Aorta (tissue), 5 donors: ENCODE results near the gene FNDC5. TPM values are rescaled to one million over a fixed set of nuclear protein-coding genes. Genes with fewer than 3 reads are reported as not detected.

Source experiments
- ATAC-seq: fragments of 200-7000 bp; cut with Tn5 transposase; one replicate; pipeline ENCODE4 v1.9.1; 2022; ENCODE audit warnings: moderate library complexity; ENCODE audit not compliant: low FRiP score
- DNase-seq, 2 donors: peaks; one replicate each; pipeline ENCODE4 v3.0.0-alpha.2; 2020
- H3K27ac ChIP-seq, 2 donors: one replicate each; pipeline ENCODE4 v1.5.1; 2013; ENCODE audit warnings: low read length in 2 of 2, mild to moderate bottlenecking in 2 of 2, moderate library complexity in 2 of 2, control low read depth in 1 of 2, inconsistent platforms in 1 of 2, low read depth in 1 of 2
- H3K27me3 ChIP-seq, 2 donors: one replicate each; pipeline ENCODE4 v1.6.1; 2013; ENCODE audit warnings: control low read depth in 1 of 2, low read length in 1 of 2, mild to moderate bottlenecking in 1 of 2, moderate library complexity in 1 of 2; ENCODE audit not compliant: insufficient read depth in 2 of 2, control insufficient read depth in 1 of 2
- H3K36me3 ChIP-seq, 2 donors: one replicate each; pipeline ENCODE4 v1.6.1; 2013; ENCODE audit warnings: control low read depth in 1 of 2, low read length in 1 of 2, mild to moderate bottlenecking in 1 of 2; ENCODE audit not compliant: insufficient read depth in 2 of 2, control insufficient read depth in 1 of 2
- H3K4me1 ChIP-seq, 2 donors: one replicate each; pipeline ENCODE4 v1.6.1; 2013; ENCODE audit warnings: low read length in 2 of 2, control low read depth in 1 of 2, mild to moderate bottlenecking in 1 of 2, moderate library complexity in 1 of 2; ENCODE audit not compliant: insufficient read depth in 2 of 2, control insufficient read depth in 1 of 2
- H3K4me3 ChIP-seq, 2 donors: one replicate each; pipeline ENCODE4 v1.5.1; 2013; ENCODE audit warnings: low read length in 2 of 2, control low read depth in 1 of 2, mild to moderate bottlenecking in 1 of 2
- H3K9me3 ChIP-seq: one replicate; pipeline ENCODE4 v1.6.1; 2013; ENCODE audit warnings: mild to moderate bottlenecking, low read length; ENCODE audit not compliant: control insufficient read depth
- WGBS, 2 donors: extraction: QIAGEN DNeasy Blood & Tissue Kit; methylation state at CpG; one replicate each; pipeline ENCODE4 v1.1.7; 2013; 5-methylcytosine and 5-hydroxymethylcytosine counted together
- intact Hi-C, 2 donors: fragments of 100-400 bp; cut with DNase I; formaldehyde crosslinking; loops; one replicate each; pipeline versions ENCODE4 v1.14.2 to v1.15.0; 2022
- polyA plus RNA-seq, 2 donors: library from polyadenylated mRNA; stranded (reverse); fragments of 200-250 nt; gene quantifications; one replicate each; pipeline ENCODE4 v1.2.3, GENCODE V29; 2013
- total RNA-seq, 2 donors: library from RNA; stranded (reverse); fragmentation: NEBNext Ultra II Directional; extraction: Animal tissue kit (Norgen Biotek cat#: 25700); gene quantifications; one replicate each; pipeline ENCODE4 v1.2.1, GENCODE V29; 2021
- donor health status: healthy with polysubstance abuse.
- donor health status: Bipolar disorder and iron deficiency.
- donor health status: DM: no; HTN: no; CAD: no.
- donor health status: DM: no; HTN: no; CAD: no.
- donor health status: DM: yes; HTN: yes; CAD: no.

Gene FNDC5
- total and polyA plus RNA-seq, 4 donors: 5.6 to 17.6 (median 9.9) TPM

DNA sequence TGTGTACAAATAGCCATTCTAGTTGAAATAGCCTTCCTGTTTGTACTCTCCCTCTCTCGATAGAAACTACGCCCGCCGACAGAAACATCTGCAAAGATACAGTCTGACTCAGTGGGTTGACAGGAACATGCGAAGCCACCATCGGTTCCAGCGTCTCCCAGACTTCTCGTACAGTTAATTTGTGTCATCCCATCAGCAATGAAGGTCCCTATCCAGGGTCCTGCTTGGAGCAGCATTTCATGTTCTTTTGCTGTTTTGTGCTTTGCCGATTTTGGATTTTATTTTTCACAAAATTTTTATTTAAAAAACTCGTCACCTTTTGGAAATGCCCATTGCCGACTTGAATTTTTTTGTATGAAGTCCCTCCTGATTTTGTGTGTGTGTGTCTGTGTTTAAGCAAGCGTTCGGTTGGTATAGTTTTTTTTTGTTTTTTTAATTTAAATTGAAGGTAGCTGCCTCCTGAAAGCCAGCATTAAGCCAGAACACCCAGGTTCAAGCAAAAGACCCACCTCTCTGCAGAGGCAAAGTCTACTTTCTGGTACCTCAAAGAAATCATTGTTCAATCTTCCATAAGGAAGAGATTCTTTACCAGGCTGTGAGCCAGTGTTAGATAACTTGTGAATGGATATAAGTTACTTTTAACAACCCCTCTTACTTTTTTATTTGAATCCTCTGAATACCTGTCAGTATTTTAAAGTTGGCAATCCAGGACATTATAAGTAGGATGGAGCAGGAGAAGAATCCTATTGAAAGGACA lies 14.7 kb downstream of the FNDC5 start:
- H3K4me3 ChIP-seq: no peak overlapping the region
- intact Hi-C loops: no loop called here
- H3K9me3 ChIP-seq: no peaks in the 10 kb centered on the region
- 88 to 91% methylated on average over 13 of the region's 13 CpGs for WGBS, 2 donors
- DNase-seq (no peak), ATAC-seq (no peak)
- no peaks in the 10 kb centered on the region for H3K4me1 ChIP-seq
- H3K27ac ChIP-seq: no peak overlapping the region
- H3K27me3 ChIP-seq: no peaks in the 10 kb centered on the region
- peaks cover 3 to 6% of the 10 kb centered on the region in 2 donors for H3K36me3 ChIP-seq

DNA sequence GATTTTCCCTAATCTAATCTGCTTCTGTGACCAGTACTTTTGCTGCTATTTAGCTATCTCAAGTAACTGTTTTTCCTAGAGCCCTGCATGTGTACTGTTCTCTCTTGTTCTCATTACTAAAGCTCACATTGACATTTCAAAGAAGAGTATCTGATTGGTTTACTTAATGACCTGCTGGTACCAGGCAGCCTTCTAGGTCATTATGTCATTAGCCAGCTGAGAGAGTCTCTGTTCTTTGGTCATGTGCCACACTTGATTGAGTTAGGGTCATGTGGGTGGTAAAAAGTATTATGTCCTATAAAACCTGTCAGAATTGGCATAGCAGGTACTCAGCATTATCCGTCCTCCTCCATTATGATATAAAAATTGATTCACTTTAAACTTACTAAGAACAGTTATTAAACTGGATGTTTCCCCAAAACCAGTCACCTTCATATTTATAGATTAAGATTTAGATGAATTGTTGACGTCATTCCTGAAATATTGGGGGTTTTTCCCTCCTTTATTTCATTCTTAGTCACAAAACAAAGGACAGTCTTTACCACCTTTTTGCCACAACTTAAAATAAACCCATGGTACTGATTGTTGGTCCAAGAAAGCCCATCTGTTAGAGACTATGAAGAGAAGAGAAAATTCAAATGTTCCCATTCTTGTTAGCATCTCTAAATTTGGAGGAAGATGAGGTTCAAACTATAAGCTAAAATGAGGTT lies 22.2 kb downstream of the FNDC5 start:
- WGBS, 2 donors: 42 to 44% methylated on average over 2 of the region's 2 CpGs
- no peaks in the 10 kb centered on the region for H3K27me3 ChIP-seq
- DNase-seq (no peak), ATAC-seq (no peak)
- H3K27ac ChIP-seq: no peak overlapping the region
- H3K4me3 ChIP-seq: no peak overlapping the region
- no peaks in the 10 kb centered on the region for H3K4me1 ChIP-seq
- H3K9me3 ChIP-seq: no peaks in the 10 kb centered on the region
- no peaks in the 10 kb centered on the region for H3K36me3 ChIP-seq
- intact Hi-C loops: no loop called here

DNA sequence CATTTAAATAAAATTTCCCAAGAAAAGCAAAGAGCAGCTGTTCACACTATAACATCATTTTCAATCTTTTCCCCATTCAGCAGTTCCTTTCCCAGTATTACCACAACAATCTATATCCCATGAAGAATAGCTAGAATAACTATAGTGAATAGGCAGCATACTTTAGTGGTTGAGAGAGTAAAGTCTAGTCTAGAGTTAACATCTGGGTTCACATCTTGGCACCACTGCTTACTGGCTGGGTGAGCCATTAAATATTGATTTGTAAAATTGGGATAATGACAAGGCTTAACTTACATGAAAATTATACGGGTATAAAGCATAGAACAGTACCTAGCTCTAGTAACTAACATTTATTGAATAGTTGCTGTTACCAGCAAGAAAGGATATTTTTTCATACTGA lies 38.8 kb downstream of the FNDC5 start:
- ATAC-seq: no peak
- H3K4me3 ChIP-seq: no peak overlapping the region
- DNase-seq: no peak
- H3K36me3 ChIP-seq: peaks cover 4 to 10% of the 10 kb centered on the region in 2 donors
- H3K27ac ChIP-seq: no peak overlapping the region
- intact Hi-C loops: no loop called here
- WGBS, 2 donors: 74 to 81% methylated on average over 1 of the region's 1 CpG
- no peaks in the 10 kb centered on the region for H3K9me3 ChIP-seq
- H3K4me1 ChIP-seq: no peaks in the 10 kb centered on the region
- no peaks in the 10 kb centered on the region for H3K27me3 ChIP-seq

DNA sequence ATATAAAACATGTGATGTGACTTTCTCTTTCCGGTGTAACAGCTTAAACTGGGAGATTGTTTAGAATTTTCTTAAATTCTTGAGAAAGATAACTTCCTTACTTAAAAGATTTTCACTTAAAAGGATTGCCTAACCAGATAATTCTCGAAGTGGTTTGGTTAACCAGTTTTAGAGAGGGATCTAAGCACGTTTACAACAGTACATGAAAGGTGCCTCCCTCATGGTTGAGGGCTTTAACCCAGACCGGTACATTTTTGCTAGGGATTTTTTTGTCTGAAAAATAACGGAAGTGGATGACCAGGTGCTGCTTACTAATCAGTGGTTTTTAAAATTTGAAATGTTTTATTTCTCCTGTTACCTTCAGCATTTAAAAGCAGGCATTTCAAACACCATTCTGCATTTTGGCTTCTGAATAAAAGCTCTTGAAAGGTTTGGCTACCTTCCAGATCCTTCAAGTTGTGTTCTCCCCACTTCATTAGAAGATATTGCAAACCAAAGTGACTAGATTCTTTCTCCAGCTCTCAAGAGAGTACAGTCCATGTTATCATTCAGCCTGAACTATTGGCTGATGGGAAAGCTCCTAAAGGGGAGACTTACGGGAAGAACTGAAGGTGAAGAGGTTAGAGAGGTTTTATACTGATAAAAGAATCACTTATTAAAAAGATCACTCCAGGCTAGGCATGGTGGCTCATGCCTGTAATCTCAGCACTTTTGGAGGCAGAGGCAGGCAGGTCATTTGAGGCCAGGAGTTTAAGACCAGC lies 40.4 kb downstream of the FNDC5 start:
- intact Hi-C loops: no loop called here
- 87 to 89% methylated on average over 6 of the region's 6 CpGs for WGBS, 2 donors
- peaks cover 4 to 12% of the 10 kb centered on the region in 2 donors for H3K36me3 ChIP-seq

DNA sequence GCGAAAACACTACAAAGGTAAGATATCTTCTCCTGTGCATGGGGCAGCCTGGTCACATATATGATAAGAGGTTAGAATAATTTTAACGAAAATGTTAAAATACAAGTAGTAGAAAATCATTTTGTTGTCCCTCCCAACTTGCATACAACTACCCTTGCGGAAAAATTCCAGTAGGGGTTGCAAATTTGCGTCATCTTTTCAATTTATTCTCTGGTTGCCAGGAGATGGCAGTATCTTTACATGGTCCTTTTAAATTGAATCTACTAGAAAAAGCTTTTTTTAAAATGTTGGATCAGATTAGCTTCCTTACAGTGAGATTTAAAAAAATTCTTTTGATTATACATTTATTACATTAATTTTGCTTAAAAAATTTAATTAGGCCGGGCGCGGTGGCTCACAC lies 42.4 kb downstream of the FNDC5 start:
- Histone ChIP-seq H3K4me3 (no peak overlapping the region), H3K4me1 (no peaks in the 10 kb centered on the region), H3K27ac (no peak overlapping the region), H3K36me3 (peaks cover 4 to 12% of the 10 kb centered on the region in 2 donors), H3K27me3 (no peaks in the 10 kb centered on the region), H3K9me3 (no peaks in the 10 kb centered on the region)
- no peak for DNase-seq
- intact Hi-C loops: loop anchor here in 1 of 2 donors (5.0 to 10.0 kb wide), 2 partner anchors 44 to 256 kb away; partner anchors contain the start of genes AZIN2 and FNDC5
- WGBS, 2 donors: 81 to 84% methylated on average over 7 of the region's 7 CpGs
- no peak for ATAC-seq

More for the DNA sequence above, 40.4 kb downstream of the FNDC5 start:
- H3K27me3 ChIP-seq: no peaks in the 10 kb centered on the region
- no peaks in the 10 kb centered on the region for H3K4me1 ChIP-seq
- ATAC-seq: no peak
- no peak overlapping the region for H3K27ac ChIP-seq
- H3K4me3 ChIP-seq: no peak overlapping the region
- H3K9me3 ChIP-seq: no peaks in the 10 kb centered on the region
- DNase-seq: no peak

DNA sequence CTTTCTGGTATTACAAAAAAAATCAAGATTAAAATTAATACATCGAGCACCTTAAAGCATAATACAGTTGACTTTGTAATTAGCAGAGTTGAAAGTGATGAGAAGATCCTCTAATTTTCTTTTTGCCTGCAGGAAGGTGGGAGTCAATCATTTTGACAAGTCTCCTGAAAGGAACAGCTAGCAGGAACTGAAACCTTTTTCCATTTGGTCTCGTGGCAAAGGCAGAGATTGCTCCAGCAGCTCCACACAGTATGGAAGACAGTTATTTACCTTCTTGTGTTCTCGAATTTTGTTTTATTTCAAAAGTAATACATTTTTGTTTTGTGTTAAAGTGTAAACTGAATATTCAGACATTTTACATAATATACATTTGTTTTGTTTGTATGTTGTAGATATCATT lies 45.5 kb downstream of the FNDC5 start:
- Histone ChIP-seq H3K4me1 (no peaks in the 10 kb centered on the region), H3K27me3 (no peaks in the 10 kb centered on the region), H3K27ac (no peak overlapping the region), H3K36me3 (peaks cover 2% of the 10 kb centered on the region in 2 donors), H3K4me3 (no peak overlapping the region), H3K9me3 (no peaks in the 10 kb centered on the region)
- intact Hi-C loops: loop anchor here in 1 of 2 donors (5.0 to 10.0 kb wide), 2 partner anchors 47 to 260 kb away; partner anchors contain the start of genes AZIN2 and FNDC5
- DNase-seq: no peak
- ATAC-seq: no peak
- 80 to 82% methylated on average over 3 of the region's 3 CpGs for WGBS, 2 donors

DNA sequence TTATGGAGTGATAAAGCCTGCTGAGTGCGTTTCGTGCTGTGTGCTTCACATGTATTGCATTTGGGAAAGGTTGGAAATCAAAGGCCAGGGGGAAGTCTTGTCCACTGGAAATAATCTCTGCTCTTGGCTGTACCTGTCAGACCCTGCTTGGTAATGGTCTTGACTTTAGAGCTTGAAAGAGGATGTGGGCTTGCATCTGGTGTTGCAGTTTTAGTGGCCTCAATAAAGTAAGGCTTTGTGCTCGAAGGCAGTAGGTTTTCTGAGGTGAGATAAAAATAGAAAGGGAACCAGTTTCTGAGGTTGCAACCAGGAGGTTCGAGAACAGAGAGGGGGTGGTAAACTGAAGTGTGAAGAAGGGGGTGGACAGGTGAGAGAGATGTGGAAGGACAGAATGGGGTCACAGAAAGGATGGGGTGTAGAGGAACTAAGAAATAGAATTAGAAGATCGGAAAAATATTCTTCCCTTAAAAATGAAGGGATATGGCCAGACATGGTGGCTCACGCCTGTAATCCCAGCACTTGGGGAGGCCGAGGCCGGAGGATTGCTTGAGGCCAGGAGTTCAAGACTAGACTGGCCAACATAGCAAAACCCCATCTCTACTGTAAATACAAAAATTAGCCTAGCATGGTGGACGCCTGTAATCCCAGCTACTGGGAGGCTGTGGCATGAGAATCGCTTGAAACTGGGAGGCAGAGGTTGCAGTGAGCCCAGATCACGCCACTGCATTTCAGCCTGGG lies 51.7 kb downstream of the FNDC5 start:
- Histone ChIP-seq H3K4me1 (peaks cover 0 to 4% of the 10 kb centered on the region in 2 donors), H3K9me3 (no peaks in the 10 kb centered on the region), H3K27me3 (no peaks in the 10 kb centered on the region), H3K4me3 (no peak overlapping the region), H3K36me3 (no peaks in the 10 kb centered on the region), H3K27ac (peak overlapping the region in 1 of 2 donors; percentile 52)
- intact Hi-C loops: loop anchor here (5.0 kb wide), 3 partner anchors 53 to 117 kb away; partner anchors contain the start of genes FNDC5 (in 1 of the 2) and SYNC (in 1 of the 2)
- 63 to 65% methylated on average over 11 of the region's 11 CpGs for WGBS, 2 donors
- no peak for DNase-seq
- no peak for ATAC-seq
